Body of pancreas (tissue), 4 donors: ENCODE measurements around the gene KIF1C.

ENCODE experiments used
- CTCF ChIP-seq, 7 experiments: fragments of 450-650 bp in 4 of 7; fragments of 200-600 bp in 3 of 7; sonication (generic) in 3 of 7; IDR thresholded peaks; one replicate each; pipeline ENCODE4 v1.5.1; 2016 to 2019; ENCODE audit warnings: antibody characterized with exemption in 7 of 7
- POLR2A ChIP-seq, 3 donors: fragments of 450-650 bp; IDR thresholded peaks; one replicate each; pipeline ENCODE4 v1.6.1; 2016; ENCODE audit warnings: antibody characterized with exemption in 3 of 3, mild to moderate bottlenecking in 2 of 3

GRCh38 chr17:5050278-5050677 is 52.5 kb downstream of the KIF1C start:
- TF ChIP-seq CTCF (IDR thresholded peaks at IDR 0.05): no peak
- TF ChIP-seq POLR2A (IDR thresholded peaks at IDR 0.05): no peak
